ENCODE data around the gene COTL1.

GRCh38 chr16:84535408-84535807, 82.5 kb downstream of the COTL1 start:
- TF ChIP-seq EP300 (IDR thresholded peaks at IDR 0.05) (no peak), CTCF (IDR thresholded peaks at IDR 0.05) (no peak), POLR2A (IDR thresholded peaks at IDR 0.05) (no peak)

Measured in ovary (tissue), 3 donors.